HG03045 (cell line): ENCODE data around the gene DLX3.

Experiments
- ATAC-seq: cut with Tn5 transposase; IDR thresholded peaks from one replicate; pipeline ENCODE4 v1.9.1; 2021; ENCODE audit warnings: mild to moderate bottlenecking, moderate library complexity; ENCODE audit not compliant: unreplicated experiment

DLX3 gene

DNA sequence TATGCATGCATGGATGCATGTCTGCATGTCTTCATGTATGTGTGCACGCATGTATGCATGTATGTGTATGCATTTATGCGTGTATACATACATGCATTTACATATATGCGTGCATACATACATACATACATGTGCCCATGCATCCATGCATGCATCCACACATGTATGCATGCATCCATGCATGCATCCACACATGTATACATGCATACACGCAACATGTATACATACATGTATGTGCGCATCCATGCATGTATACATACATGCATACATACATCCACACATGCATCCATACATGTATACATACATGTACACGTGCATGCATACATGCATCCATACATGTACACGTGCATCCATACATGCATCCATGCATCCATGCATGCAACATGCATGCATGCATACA lies 29.8 kb upstream of the DLX3 start:
- no peak for ATAC-seq

DNA sequence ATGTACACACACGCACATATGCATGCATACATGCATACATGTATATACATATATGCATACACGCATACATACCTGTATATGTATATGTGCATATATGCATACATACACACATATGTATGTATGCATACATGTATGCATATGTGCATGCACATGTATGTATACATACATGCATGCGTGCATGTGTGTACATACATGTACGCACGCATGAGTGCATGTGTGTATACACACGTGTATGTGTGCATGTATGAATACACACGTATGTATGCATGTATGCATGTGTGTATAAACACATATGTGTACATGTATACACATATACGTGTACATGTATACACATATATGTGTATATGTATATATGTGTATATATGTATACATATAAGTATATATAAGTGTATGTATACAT lies 28.5 kb upstream of the DLX3 start:
- no peak for ATAC-seq

DNA sequence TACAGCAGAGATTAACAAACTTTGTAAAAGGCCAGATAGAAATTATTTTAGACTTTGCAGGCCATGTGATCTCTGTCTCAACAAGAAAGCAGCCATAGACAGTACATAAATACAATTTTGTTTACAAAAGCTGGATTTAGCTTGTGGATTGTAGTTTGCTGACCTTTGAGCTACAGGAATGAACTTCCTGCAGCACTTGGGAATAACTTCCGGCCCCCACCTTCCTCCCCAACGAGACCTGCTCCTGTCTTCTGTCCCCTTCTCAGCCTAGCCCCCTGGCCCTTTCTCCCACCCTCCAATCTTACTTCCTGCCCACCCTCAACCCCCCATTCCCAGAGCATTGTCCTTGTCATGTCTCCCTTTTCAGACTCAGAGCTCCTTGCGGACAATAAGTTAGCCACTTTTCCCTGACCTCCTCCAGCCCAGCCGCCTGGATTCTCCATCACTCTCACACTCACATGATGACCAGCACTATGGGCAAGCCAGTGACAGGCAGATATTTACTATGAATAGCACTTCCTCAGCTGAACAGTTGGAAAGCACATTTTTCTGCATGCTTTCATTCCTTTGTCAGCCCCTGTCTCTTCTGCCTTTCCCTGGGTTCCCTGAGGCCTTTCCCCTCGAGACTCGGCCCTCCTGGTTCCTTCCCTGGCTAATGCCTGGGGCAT lies 27.6 kb upstream of the DLX3 start:
- ATAC-seq = no peak

DNA sequence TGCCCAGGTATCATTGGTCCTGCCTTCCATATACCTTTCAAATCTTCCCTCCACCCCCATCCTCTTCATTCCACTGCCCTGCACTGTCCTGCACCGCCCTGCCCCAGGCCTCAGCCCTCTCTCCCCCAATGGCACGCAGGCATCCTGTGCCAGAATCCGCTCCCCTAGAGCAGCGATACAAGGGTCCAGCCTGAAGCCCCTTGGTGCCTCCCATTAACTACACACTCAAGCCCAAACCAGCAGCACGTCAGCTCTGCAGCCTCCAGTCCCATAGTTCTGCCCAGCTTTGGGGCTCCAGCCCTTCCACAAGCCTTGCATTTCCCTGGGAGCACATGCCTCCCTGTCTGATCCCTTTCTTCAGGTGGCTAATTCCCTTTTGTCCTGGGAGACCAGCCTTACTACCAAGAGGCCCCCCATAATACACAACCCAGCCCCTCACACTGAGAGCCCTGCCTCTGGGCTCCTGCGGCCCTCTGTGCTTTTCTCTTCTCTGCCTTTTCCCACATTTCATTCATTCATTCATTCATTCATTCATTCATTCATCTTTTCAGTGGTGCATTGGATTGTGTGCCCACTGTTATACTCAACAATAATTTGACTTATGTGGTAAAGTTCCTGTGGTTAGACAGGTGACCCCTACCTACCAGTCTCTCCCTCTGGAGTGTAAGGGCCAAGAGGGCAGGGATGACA lies 26.8 kb upstream of the DLX3 start:
- no peak for ATAC-seq

DNA sequence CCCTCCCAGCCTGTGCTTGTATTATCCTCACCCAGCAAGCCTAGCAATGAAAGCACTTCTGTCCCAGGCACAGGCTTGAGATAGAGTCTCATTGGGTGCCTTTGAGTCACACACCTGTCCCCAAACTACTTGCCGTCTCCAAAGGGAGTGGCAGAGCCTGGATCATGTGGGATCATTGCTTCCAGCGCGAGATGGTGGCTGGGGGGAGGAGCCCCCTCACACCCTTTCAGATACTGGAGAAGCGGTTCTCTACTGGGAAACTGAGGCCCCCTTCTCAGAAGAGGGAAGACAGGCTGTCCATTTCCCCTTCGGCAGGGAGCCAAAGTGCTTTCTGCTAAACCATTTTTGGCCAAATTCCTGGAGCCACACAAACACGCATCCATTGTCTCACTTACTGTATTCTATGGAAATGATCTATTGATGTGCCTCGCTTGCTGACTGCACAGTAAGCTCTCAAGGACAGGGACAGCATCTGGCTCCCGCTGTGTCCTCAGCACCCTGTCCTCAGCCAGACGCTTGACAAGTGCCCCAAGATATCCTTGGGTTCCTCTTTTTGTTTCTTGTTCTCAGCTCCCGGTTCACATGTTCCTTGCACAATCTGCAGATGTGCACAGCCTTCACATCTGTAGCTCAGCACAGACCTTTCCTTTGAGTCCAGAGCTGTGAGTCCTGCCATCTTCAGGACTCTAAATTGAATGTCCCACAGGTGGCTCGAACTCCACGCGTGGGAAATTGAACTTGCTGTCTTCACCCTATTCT lies 26.0 kb upstream of the DLX3 start:
- no peak for ATAC-seq

DNA sequence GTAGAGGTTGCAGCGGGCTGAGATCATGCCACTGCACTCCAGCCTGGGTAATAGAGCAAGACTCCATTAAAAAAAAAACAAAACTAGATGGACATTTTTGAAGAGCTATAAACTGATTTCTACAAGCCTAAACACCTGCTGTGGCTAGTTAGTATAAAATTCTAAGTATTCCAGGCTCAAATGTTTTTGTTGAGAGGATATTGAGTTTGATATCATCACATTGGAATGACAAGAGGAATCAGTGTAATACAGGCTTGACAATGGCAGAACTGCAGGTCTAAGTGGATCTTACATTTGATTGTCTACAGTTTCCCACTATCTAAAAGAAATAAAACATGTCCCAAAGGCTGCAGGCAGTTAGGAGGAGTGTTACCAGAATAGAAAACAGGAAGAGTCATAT lies 23.9 kb upstream of the DLX3 start:
- ATAC-seq = no peak

GRCh38 chr17:50015146-50015545 lies 20.1 kb upstream of the DLX3 start:
- ATAC-seq = no peak

DNA sequence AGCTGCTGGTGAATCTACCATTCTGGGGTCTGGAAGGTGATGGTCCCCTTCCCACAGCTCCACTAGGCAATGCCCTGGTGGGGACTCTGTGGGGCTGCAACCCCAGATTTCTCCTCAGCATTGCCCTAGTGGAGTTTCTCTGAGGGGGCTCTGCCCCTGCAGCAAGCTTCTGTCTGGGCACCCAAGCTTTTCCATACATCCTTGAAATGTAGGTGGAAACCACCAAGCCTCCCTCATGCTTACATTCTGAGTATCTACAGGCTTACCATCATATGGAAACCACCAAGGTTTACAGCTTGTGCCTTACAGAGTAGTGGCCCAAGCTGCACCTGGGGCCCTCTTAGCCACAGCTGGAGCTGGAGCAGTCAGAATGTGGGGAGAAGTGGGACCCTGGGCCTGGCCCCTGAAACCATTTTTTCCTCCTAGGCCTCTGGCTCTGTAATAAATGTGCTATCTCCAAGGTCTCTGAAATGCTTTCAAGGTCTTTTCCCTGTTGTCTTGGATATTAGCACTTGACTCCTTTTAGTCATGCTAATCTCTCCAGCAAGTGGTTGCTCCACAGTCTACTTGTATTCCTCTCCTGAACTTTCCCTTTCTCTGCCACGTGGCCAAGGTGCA lies 19.6 kb upstream of the DLX3 start:
- ATAC-seq = no peak

GRCh38 chr17:50013079-50013478 lies 18.1 kb upstream of the DLX3 start:
- no peak for ATAC-seq

GRCh38 chr17:50009282-50009681 lies 14.3 kb upstream of the DLX3 start:
- no peak for ATAC-seq

DNA sequence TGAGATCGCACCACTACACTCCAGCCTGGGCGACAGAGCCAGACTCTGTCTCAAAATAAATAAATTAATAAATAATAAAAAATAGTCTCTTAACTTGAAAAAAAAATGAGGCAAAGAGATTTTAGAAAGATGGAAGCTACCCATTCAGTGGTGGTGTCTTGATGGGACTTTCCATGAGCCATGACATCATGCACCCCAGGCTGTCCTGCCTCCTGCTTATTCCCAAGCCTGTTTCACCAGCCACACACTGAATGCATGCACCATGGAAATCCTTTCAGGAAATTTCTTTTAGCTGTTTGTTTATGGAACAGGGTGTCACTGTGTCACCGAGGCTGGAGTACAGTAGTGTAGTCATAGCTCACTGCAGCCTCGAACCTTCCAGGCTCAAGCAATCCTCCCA lies 8.9 kb upstream of the DLX3 start:
- ATAC-seq = no peak

DNA sequence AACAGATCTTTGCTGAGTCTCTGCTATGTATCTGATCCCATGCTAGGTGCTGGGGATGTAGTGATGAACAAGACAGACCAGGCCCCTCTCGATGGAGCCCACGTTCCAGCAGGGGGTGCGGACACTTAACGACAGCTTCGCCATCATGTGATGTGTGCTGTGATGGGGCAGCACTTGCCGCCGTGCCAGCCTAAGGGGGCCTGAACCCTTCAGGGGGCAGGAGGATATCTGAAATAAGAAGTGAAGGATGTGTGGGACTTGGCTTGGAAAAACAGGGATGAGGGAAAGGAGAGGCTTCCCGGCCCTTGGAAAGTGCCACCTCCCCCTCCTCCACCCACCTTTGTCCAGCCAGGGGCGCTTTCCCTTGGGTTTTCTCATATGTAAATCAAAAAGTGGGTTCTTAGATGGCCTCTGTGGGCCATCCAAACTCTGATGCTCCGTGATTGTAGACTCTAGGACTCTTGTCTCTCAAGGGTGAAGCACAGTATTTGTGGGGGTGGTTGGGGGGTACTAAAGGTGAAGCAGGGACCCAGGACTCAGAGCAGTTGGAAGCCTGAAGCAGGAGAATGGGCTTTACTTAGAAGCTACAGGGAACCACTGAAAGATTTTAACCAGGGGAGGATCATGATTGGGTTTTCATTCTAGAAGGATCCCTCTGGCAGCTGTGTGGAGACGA lies 4.0 kb upstream of the DLX3 start:
- no peak for ATAC-seq

DNA sequence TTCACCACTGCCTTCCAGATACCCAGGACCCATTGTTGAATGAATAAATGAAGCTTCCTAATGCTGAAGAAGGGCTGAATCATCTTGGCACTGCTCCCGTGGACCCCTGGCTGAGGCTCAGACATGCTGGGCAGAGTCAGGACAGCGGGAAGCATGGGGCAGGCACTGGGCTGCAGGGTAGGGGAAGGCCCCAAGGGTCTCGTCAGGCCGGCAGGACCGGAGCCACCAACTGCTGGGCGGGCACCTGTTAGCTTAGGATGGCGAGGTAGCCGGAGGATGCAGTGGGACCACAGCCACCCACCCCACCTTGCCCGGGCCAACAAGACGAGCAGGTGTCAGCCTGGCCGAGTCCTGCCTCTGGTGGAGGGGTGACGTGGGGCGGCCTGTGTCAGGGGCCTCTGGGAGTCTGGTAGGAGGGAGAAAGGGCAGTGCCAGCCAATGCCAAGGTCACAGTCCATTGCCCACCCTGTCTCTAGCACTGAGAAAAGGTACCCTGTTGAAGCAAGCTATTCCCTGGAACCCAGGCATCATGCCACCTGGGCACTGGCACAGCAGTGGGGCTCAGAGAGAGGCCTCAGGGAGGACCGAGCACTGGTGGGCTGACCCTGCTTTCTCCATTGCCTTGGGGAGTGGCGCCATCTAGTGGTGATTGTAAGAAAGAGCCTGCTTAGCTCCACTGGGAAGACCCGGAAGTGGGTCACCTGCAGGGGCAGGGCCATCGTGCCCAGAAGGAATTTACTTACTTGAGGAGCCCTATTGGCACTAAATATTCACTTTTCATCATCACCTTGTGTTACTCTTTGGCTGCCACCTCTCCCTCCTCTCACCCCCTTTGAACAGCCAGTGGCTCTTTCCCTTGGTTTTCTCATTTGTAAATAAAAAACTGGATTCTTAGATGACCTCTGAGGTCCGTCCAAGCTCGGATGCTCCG lies 3.0 kb upstream of the DLX3 start:
- ATAC-seq = peak; percentile 51

- ATAC-seq = no peak
Measured at GRCh38 chr17:49997301-49997650, 2.3 kb upstream of the DLX3 start.

DNA sequence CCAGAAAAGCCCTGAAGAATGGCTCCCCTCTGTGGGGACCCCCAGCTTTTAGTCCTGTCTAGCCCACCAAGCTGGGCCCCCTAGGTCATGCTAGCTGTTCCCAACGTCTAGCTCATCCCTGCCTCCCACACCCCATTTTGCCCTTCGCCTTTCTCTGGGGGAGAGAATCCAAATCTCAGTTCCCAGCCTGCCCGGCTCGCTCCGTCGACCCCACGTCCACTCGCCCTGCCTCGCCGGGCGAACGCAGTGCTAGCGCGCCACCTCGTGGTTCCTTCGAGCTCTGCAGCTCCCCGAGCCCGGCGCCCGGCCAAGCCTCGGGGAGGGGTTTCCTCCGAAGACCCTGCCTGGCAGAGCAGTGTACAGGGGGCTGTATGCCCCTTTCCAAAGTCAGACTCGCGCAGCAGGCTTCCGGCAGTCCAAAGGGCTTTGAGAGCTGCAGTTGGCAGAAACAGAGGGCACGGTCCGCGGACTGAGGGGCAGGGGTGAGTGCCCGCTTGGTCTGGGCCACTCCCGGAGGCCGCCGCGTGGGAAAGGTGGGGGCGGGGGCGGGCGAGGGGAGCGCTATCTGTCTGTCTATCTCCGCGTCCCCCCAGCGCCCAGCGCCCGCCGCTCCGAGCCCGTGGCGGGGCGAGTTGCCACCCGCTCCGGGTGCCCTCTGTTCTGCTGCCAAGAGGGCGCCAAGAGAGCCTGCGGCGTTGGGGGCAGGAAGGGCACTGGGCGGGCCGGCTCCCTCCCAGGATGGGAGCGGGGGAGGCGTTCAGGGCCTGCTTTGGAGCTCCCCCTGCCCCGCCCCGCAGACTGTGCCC lies 1.7 kb upstream of the DLX3 start:
- ATAC-seq = no peak

GRCh38 chr17:49996121-49996494 lies 1.1 kb upstream of the DLX3 start:
- ATAC-seq = no peak

DNA sequence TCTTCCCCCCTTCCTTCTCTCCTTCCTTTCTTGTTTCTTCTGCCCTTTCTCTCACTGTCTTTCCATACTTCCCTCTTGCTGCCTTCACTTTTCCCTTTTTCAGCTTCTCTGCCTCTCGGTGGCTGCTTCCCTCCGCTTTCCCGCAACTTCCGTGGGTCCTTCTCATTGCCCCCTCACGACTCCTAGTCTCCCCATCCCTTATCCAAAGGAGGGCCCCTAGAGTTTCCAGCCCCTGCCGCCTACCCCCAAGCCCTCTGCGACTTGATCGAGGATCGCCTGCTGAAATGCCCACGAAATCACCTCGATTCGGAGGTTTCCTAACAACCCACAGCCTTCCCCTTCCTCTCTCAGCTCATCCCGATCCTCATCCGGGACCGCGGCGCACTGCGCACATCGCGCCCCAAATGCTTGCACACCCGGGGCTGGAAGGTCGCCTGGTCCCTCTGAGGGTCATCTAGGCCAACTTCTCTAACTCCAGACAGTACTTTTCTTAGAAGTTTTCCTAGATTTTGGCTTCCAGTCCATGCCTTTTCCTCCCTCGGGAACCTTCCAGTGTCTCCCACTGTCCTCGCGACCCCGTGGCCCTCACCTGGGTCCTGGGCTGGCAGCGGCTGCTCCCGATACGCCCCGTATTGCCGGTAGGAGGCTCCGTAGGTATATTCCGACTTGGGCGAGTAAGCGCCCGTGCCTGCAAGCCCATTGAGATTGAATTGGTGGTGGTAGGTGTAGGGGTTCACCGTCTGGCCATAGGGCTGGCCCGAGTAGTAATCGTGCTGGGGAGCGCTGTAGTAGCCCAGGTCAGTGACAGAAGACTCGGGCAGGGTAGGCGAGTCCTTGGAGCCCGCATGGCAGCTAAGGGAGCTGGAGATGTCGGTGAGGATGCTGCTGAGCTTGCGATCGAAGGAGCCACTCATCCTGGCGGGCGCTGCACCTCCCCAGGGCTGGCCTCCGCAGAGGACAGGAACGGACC lies 654 bp downstream of the DLX3 start:
- ATAC-seq = no peak

DNA sequence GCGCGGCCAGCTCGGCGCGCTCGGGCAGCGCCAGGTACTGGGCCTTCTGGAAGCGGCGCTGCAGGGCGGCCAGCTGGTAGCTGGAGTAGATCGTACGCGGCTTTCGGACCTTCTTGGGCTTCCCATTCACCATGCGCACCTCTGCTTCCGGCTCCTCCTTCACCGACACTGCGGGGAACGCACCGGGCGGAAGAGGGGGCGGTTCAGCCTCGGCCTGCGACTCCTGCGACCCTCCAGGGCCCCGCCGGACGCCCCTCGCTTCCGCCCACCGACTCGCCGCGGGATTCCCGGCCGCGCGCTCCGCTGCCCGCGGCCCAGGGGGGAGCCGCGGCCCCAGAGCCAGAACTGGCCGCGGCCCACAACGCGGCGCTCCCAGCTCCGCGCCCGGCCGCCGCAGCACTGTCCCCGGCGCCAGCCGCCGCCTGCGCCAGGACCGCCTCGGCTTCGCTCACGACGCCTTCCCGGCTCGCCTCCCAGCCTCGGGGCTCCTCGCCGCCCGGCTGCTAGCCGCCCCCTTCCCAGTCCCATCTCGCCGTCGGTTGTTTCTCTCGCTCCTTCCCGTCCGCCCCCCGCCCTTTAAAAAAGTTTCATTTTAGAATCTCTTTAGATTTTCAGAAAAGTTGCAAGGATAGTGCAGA lies 1.5 kb downstream of the DLX3 start:
- no peak for ATAC-seq
